Immature natural killer cell (primary cell): Measurements from ENCODE around the gene TSPO. TPM values are rescaled to one million over a fixed set of nuclear protein-coding genes. Genes with fewer than 3 reads are reported as not detected.
"Not testable (repeated sequence)": the region's sequence is repeated elsewhere in the genome, so short reads cannot be mapped to it uniquely, and the experiment has no call there.

Experiments used
- DNase-seq, 3 donors: peaks; one replicate each; pipeline ENCODE4 v3.0.0; 2022; ENCODE audit warnings: mixed read lengths in 1 of 3
- H3K27ac Mint-ChIP-seq, 6 donors: one replicate each; pipeline ENCODE4 v1.8.0; 2020; ENCODE audit warnings: mixed read lengths in 6 of 6, mild to moderate bottlenecking in 5 of 6, inconsistent platforms in 4 of 6, moderate library complexity in 3 of 6
- H3K27me3 Mint-ChIP-seq, 3 donors: one replicate each; pipeline ENCODE4 v1.8.0; 2020 to 2021; ENCODE audit warnings: low read depth in 3 of 3, mild to moderate bottlenecking in 3 of 3, mixed read lengths in 3 of 3, moderate library complexity in 3 of 3, inconsistent platforms in 1 of 3
- H3K36me3 Mint-ChIP-seq, 3 donors: one replicate each; pipeline ENCODE4 v1.8.0; 2020; ENCODE audit warnings: mixed read lengths in 3 of 3, inconsistent platforms in 2 of 3, mild to moderate bottlenecking in 2 of 3
- H3K4me1 Mint-ChIP-seq, 2 donors: one replicate each; pipeline ENCODE4 v1.8.0; 2020; ENCODE audit warnings: inconsistent platforms in 2 of 2, mild to moderate bottlenecking in 2 of 2, mixed read lengths in 2 of 2, moderate library complexity in 1 of 2
- H3K4me3 Mint-ChIP-seq, 5 donors: one replicate each; pipeline ENCODE4 v1.8.0; 2020; ENCODE audit warnings: mild to moderate bottlenecking in 5 of 5, mixed read lengths in 5 of 5, inconsistent platforms in 3 of 5, moderate library complexity in 3 of 5
- H3K9me3 Mint-ChIP-seq, 6 donors: one replicate each; pipeline ENCODE4 v1.8.0; 2020; ENCODE audit warnings: mild to moderate bottlenecking in 6 of 6, mixed read lengths in 6 of 6, inconsistent platforms in 4 of 6, moderate library complexity in 3 of 6
- polyA plus RNA-seq, 3 donors: library from polyadenylated mRNA; unstranded; fragments of 300-500 nt; fragmentation: Illumina TruSeq; gene quantifications; one replicate each; pipeline ENCODE4 v1.2.3, GENCODE V29; 2021

The TSPO gene
- 100 to 1,000 TPM; 338 to 509 (median 463) TPM for polyA plus RNA-seq

DNA sequence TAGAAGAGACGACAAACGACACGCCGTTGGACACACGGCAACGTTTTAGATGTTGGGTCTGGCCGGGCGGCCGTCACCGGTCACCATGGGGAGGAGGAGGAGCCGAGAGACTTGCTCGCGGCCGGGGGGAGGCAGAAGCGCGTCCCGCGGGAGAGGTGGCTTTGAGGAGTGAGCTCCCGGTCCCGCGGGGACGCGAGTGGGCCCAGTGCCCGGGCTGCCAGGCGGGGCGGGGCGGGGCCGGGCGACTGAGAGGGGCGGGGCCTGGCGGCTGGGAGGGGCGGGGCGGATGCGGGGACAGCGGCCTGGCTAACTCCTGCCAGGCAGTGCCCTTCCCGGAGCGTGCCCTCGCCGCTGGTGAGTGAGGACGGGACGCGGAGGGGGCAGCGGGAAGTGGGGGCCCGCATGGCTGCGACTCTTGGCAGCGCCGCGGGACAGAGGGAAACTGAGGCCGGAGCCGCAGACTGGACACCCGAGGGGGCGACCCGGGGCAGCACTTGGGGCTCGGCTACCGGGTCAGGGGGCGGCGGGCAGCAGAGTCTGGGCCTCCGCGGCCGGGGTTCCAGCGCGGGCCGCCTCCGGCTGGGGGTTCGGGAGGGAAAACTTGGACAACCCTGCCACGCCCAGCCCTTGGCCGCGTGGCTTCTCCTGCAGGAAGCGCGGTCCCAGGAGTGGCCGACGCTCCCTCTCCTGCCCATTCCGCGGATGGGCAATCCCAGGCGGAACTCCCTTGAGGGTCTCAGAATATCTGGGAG lies at the start of gene TSPO:
TSPO (plus strand) TSS at position 309 of the 752 bp plus-strand sequence. CDS start 7,680 bp downstream, outside the sequence.
- Mint-ChIP-seq H3K27ac (peak within 1 kb of the TSS; percentile 76 to 96 (median 91)), H3K27me3 (peaks cover 0 to 8% (median 2%) of the 10 kb centered on the region in 3 donors), H3K4me3 (peak within 1 kb of the TSS; percentile 87 to 96 (median 92)), H3K36me3 (no peaks in the 10 kb centered on the region), H3K9me3 (no peaks in the 10 kb centered on the region), H3K4me1 (peaks cover 29 to 44% of the 10 kb centered on the region in 2 donors)
- peak; percentile 59 to 60 (median 59) for DNase-seq

DNA sequence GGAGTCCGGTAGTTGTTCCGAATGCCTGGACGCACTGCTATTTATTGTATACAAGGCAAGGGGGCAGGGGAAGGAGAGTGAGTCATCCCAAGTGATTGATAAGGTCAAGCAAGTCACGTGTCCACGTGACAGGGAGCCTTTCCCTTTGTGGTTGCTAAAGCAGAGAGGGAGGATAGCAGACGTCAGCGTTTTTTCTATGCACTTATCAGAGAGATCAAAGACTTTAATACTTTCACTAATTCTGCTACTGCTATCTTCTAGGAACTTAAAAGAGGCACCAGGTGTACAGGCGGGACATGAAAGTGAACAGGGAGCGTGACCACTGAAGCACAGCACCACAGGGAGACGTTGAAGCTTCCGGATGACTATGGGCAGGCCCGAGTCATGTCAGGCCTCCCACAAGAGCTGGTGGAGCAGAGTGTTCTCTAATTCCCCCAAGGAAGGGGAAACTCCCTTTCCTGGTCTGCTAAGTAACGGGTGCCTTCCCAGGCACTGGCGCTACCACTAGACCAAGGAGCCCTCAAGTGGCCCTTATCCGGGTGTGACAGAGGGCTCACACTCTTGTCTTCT lies 47.2 kb upstream of the TSPO start:
- not testable (repeated sequence) for H3K9me3 Mint-ChIP-seq, H3K4me1 Mint-ChIP-seq, H3K36me3 Mint-ChIP-seq, H3K4me3 Mint-ChIP-seq, DNase-seq, H3K27me3 Mint-ChIP-seq
- H3K27ac Mint-ChIP-seq = peak overlapping the region in 1 of 6 donors; percentile 55

DNA sequence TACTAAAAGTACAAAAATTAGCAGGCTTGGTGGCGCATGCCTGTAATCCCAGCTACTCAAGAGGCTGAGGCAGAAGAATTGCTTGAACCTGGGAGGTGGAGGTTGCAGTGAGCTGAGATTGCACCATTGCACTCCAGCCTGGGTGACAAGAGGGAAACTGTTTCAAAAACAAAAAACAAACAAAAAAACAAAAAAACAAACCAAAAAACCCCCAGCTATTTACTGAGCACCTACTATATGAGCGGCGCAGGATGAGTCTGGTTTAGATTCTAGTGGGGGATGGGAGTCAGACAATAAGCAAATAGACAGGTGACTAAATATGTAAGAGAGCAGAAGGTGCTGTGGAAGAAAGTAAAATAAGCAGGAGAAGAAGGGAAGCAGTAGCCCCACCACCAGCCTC lies 46.4 kb upstream of the TSPO start:
- not testable (repeated sequence) for H3K36me3 Mint-ChIP-seq, DNase-seq, H3K9me3 Mint-ChIP-seq, H3K4me3 Mint-ChIP-seq, H3K4me1 Mint-ChIP-seq, H3K27ac Mint-ChIP-seq, H3K27me3 Mint-ChIP-seq

DNA sequence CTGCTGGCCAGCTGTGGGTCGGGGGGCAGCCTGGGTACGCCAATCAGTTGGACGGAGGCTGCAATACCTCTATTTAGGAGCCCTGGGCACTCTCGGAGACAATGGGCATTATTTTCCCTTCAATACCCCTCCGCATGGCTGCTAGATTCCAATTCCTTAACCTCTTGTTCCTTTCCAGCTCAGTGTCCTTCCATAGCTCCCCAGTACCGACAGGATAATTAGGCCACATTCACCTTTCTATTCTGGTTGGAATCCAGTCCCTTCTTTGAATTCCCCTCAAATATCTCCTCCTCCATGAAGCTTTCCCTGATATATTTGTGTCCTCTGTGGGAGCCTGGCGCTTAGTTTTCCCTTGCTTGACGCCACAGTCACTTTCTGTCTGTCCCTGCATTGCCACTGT lies 45.1 kb upstream of the TSPO start:
- H3K4me1 Mint-ChIP-seq = peaks cover 5 to 8% of the 10 kb centered on the region in 2 donors
- no peak for DNase-seq
- H3K27me3 Mint-ChIP-seq = peaks cover 4 to 7% (median 4%) of the 10 kb centered on the region in 3 donors
- H3K36me3 Mint-ChIP-seq = no peaks in the 10 kb centered on the region
- H3K4me3 Mint-ChIP-seq = no peak overlapping the region
- peak overlapping the region in 1 of 6 donors; percentile 37 for H3K27ac Mint-ChIP-seq
- no peaks in the 10 kb centered on the region for H3K9me3 Mint-ChIP-seq

DNA sequence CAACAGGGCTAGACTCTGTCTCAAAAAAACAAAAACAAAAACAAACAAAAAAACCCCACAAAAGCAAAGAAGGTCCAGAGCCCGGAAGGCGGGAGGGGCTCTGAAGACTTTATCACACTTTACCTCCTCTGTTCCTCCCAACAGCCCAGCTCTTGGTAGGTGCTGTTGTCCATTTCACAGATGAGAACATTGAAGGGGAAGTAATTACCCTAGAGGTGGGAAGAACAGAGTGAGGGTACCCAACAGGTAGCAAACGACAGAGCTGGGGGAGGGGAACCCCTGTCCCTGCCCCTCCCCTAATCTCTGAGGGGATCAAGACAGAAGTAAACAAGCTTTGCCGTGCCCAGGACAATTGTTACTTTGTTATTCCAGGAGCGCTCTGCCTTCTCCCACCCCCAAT lies 41.8 kb upstream of the TSPO start:
- Mint-ChIP-seq H3K27me3 (peaks cover 7 to 18% (median 7%) of the 10 kb centered on the region in 3 donors), H3K36me3 (no peaks in the 10 kb centered on the region), H3K9me3 (no peaks in the 10 kb centered on the region), H3K4me3 (peak overlapping the region in 4 of 5 donors; percentile 13 to 53 (median 32)), H3K27ac (no peak overlapping the region), H3K4me1 (peaks cover 5 to 7% of the 10 kb centered on the region in 2 donors)
- DNase-seq = no peak

DNA sequence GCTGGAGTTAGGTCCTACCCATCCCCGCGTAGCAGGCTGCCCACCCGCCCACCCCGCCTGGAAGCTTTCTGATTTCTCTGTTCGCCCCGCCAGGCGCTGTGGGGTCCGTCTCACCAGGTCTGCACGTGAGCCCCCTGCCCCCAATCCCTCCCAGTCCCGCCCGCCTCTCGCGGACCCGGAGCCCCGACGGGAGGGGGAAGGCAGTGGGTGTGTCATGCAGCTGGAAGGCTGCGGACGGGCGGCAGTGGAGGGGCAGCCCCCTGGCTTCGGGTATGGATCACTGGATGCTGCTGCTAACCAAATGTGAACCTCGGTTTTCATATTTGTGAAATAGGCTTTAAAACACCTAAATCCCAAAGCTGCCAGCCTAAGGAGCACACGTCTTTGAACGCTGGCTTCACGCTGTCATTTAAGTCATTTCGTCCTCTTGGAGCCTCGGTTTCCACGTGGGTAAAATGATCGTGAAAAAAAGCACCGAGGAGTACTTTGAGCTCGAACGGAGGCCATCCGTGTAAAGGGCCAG lies 41.4 kb upstream of the TSPO start:
- no peak for DNase-seq
- Mint-ChIP-seq H3K9me3 (no peaks in the 10 kb centered on the region), H3K27ac (no peak overlapping the region), H3K4me1 (peaks cover 5 to 7% of the 10 kb centered on the region in 2 donors), H3K27me3 (peaks cover 7 to 19% (median 7%) of the 10 kb centered on the region in 3 donors), H3K4me3 (peak overlapping the region; percentile 72 to 85 (median 80)), H3K36me3 (no peaks in the 10 kb centered on the region)

DNA sequence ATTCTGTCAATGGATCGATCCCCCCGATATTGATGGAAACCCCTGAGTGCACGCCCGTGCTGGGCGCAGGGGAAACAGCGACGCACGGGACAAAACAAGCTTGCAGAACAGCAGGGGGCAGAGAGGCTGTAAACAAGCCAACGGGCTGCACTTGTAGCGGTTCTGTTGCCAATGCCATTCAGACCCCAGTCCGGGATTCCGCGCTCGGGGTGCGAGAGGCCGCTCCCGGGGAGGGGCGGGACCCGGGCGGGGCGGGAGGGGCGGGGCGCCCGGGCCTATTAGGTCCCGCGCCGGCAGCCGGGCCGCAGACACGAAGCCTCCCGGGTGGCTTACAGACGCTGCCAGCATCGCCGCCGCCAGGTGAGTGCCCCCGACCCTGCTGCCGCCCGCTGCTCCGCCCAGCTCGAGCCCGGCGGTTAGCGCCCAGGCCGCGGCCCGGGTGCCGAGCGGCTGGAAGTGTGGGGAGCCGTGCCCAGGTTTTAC lies 40.9 kb upstream of the TSPO start, which contains the start of gene BIK:
BIK (plus strand) TSS at position 307 of the 483 bp plus-strand sequence. CDS start 13,273 bp downstream, outside the sequence.
- no peaks in the 10 kb centered on the region for H3K9me3 Mint-ChIP-seq
- peaks cover 6 to 22% (median 7%) of the 10 kb centered on the region in 3 donors for H3K27me3 Mint-ChIP-seq
- H3K36me3 Mint-ChIP-seq = no peaks in the 10 kb centered on the region
- peak; percentile 27 to 32 (median 30) for DNase-seq
- H3K4me1 Mint-ChIP-seq = peaks cover 5 to 7% of the 10 kb centered on the region in 2 donors
- H3K4me3 Mint-ChIP-seq = peak within 1 kb of the TSS; percentile 74 to 85 (median 82)
- H3K27ac Mint-ChIP-seq = peak within 1 kb of the TSS in 1 of 6 donors; percentile 28

DNA sequence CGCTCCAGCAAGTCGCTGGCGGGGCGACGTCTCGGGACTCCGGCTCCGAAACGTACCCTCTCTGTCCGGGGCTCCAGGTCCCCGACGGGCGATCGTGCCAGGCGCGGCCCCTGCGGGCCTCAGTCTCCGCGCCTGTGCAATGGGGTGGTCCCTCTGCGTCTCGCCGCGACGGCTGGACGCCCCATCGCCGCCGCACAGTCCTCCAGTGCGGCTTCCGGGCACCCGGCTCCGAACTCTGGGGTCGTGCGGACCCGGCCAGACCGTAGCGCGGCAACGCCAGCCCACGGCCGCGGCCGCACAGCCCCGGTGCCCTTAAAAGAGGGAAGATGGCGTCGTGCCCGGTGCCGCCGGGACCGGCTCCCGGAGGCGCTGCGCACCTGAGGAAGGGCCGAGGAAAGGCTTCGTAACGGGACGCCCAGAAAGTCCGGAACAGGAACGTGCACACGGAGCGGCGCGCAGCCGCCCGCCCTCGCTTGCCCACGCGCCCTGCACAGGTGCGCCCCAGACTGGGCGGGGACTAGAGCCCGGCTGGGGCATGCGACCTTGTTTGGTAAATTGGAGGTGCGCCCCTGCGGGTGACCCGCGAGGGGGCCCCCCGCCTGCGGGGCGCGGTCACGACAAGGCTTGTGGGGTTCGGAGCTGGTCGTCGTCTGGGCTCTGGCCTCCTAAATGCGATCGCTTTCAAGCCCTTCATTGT lies 40.3 kb upstream of the TSPO start:
- H3K27ac Mint-ChIP-seq = no peak overlapping the region
- H3K4me3 Mint-ChIP-seq = peak overlapping the region; percentile 69 to 82 (median 74)
- H3K9me3 Mint-ChIP-seq = no peaks in the 10 kb centered on the region
- peaks cover 7 to 22% (median 7%) of the 10 kb centered on the region in 3 donors for H3K27me3 Mint-ChIP-seq
- H3K36me3 Mint-ChIP-seq = no peaks in the 10 kb centered on the region
- peak in 2 of 3 donors; percentile 8 to 16 for DNase-seq
- H3K4me1 Mint-ChIP-seq = peaks cover 5 to 7% of the 10 kb centered on the region in 2 donors

DNA sequence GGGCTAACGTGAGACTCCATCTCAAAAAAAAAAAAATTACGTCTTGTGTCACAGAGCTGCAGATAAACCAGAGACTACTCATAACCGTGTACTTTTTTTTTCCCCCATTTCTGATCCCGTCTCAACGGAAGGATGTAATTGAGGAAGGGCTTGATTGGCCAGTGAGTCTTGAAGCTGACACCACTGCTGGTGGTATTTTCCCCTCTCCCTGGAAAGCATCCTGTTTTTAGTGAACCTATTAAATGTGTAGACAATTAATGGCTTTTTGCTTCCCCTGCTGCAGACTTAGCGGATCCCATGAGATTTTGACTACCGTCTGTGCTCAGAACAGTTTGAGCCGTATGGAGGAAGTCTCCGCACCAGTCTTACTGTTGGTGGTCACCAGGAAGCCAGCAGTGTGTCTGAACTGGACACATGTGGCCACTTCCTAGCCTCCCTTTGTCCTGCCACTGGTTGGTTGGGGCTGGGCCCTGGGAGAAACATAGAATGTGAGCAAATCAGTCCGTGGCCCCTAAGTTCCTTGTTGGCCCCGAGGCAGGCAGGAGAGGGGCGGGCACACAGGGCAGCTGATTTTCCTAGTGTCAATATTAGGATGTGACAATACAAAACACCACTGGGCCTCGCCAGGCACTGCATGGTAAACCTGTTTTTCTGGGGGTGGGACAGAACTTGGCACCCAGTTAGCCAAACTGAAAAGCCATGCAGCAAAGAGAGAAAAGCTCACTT lies 37.7 kb upstream of the TSPO start:
- no peaks in the 10 kb centered on the region for H3K9me3 Mint-ChIP-seq
- H3K36me3 Mint-ChIP-seq = no peaks in the 10 kb centered on the region
- peaks cover 7 to 19% (median 7%) of the 10 kb centered on the region in 3 donors for H3K27me3 Mint-ChIP-seq
- peaks cover 5 to 7% of the 10 kb centered on the region in 2 donors for H3K4me1 Mint-ChIP-seq
- H3K4me3 Mint-ChIP-seq = no peak overlapping the region
- DNase-seq = no peak
- H3K27ac Mint-ChIP-seq = no peak overlapping the region

DNA sequence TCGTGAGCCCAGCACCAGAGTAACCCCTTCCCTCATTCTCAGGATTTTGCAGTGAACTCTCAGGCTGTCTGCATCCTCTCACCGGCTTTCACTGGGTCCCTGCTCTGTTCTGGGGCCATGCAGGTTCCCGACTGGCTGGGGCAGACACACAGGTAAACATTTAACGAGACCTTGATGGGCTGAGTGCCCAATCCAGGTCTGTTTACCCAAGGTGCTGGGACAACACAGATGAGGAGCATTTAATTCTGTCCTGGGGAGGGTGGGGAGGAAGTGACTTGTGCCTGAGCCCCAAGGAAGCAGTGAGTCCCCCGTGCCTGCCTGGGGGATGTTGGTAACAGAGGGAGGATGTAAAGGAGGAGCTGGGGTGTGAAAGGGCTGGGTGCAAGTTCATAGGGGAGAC lies 36.4 kb upstream of the TSPO start:
- Mint-ChIP-seq H3K27ac (no peak overlapping the region), H3K4me1 (peaks cover 5 to 7% of the 10 kb centered on the region in 2 donors), H3K27me3 (peaks cover 7 to 17% (median 7%) of the 10 kb centered on the region in 3 donors), H3K4me3 (no peak overlapping the region), H3K36me3 (no peaks in the 10 kb centered on the region), H3K9me3 (no peaks in the 10 kb centered on the region)
- DNase-seq = no peak

DNA sequence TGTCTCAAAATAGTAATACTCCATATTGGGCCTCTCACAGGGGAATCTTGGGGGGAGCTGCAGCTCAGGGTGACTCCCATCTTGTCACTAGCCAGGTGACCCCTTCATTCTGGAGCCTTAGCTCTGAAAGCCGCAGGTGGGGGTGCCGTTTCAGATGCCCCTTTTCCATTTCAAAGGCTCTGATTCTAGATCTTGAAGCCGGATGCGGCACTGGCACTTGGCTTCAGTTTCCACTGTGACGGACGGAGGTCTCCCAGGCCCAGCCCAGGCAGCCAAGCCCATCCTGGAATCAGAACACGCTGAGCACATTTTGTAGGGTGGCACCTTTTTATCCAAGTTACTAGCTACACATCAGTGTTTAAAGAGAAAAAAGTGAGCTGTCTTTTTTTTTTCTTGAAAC lies 34.4 kb upstream of the TSPO start:
- peaks cover 0 to 17% (median 2%) of the 10 kb centered on the region in 3 donors for H3K27me3 Mint-ChIP-seq
- H3K9me3 Mint-ChIP-seq = no peaks in the 10 kb centered on the region
- no peak for DNase-seq
- H3K36me3 Mint-ChIP-seq = no peaks in the 10 kb centered on the region
- no peak overlapping the region for H3K27ac Mint-ChIP-seq
- H3K4me1 Mint-ChIP-seq = no peaks in the 10 kb centered on the region
- no peak overlapping the region for H3K4me3 Mint-ChIP-seq

DNA sequence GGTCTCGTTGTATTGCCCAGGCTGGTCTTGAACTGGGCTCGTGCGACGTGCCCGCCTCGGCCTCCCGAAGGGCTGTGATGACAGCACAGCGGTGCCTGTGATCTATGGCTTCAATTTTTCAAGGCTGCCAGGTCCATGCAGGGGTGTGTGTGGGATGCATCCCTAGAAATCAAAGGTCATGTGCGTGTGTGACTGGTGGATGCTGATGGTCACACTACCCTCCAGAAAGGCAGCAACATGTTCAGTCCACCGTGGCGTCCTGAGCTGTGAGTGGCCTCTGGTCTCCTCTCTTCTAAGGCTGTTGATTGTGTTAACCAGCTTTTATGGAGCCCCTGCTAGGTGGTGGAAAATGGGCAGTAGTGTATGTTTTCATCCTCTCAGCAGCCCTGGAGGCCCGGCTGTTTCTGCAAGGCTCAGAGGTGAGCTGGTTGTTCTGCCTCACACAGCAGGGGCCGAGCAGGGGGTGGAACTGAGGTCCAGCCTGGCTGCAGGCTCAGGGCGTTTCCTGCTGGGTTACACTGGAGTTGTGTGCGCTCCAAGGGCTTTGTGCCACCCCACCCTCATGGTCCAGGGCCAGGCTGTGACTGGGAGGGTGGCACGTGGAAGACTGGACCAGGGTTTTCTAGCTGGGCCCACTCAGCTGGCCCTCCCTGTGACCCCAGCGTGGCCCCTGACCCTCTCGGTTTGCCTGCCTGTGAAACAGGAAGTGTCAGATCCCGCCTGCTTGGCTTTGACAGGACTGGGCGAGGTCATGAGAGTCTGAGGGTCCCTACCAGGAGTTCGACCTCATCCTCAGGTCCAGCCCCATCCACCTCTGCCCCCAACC lies 33.1 kb upstream of the TSPO start:
- DNase-seq = no peak
- no peaks in the 10 kb centered on the region for H3K36me3 Mint-ChIP-seq
- H3K9me3 Mint-ChIP-seq = no peaks in the 10 kb centered on the region
- H3K4me3 Mint-ChIP-seq = no peak overlapping the region
- no peak overlapping the region for H3K27ac Mint-ChIP-seq
- H3K27me3 Mint-ChIP-seq = peaks cover 0 to 10% (median 2%) of the 10 kb centered on the region in 3 donors
- no peaks in the 10 kb centered on the region for H3K4me1 Mint-ChIP-seq
